ENCODE results near the gene CORIN. TPM values are rescaled to one million over a fixed set of nuclear protein-coding genes. Genes with fewer than 3 reads are reported as not detected.

Gene CORIN
- total and polyA plus RNA-seq, 2 of the 13 experiments (the other 11 are each of a cell fraction or from before 2014, with no cell fraction given), result 0.84 to 1.2 TPM

GRCh38 chr4:47704693-47705325 is 133.1 kb downstream of the CORIN start:
- Histone ChIP-seq H3K4me1 (ENCODE audit: insufficient read depth, low read length) (peaks cover 23% of the 10 kb centered on the region), H3K4me2 (ENCODE audit: low read depth, low read length) (peak overlapping the region; percentile 69), H3K27me3 (ENCODE audit: control insufficient read depth in 1 of 2, insufficient read depth in 2 of 2, low read length in 2 of 2) (peaks cover 0 to 1% of the 10 kb centered on the region in 2 experiments; a peak in 1 of 5 replicates), H4K20me1 (ENCODE audit: insufficient read depth, low read length) (no peaks in the 10 kb centered on the region), H3K4me3 (replicated peaks in 1 of 3; ENCODE audit: insufficient read depth in 1 of 3, low read depth in 2 of 3, low read length in 3 of 3) (peak overlapping the region in 2 of 3 experiments; percentile 13 to 20; a peak in 3 of 6 replicates), H3K27ac (ENCODE audit: extremely low read length, insufficient read depth, low read length) (no peak overlapping the region), H3K9ac (ENCODE audit: insufficient read depth, low read depth, low read length) (peak overlapping the region; percentile 26; the same call in 1 of the 2 replicates), H3K36me3 (replicated peaks in 1 of 2; ENCODE audit: control insufficient read depth in 1 of 2, insufficient read depth in 2 of 2, low read length in 2 of 2) (no peaks in the 10 kb centered on the region), H3K9me3 (ENCODE audit: low read length) (no peaks in the 10 kb centered on the region), H2AFZ (ENCODE audit: low read length) (peak overlapping the region; percentile 29), H3K79me2 (ENCODE audit: insufficient read depth, low read length) (no peaks in the 10 kb centered on the region)
- POLR2A ChIA-PET, result interaction anchor here (1.0 to 1.2 kb wide), 2 partner anchors 10 to 132 kb away, joined by 3 to 12 read pairs; partner anchors contain the start of gene CORIN
- ATAC-seq, result peak; percentile 100
- peak; percentile 58 for DNase-seq (ENCODE audit: low spot score)
- BruUV-seq (replicated peaks), result no TSS peak
- 4% methylated on average over 10 of the region's 11 CpGs for WGBS (ENCODE audit: low lambda C conversion rate)
- peak; percentile 79 for FAIRE-seq
- in situ Hi-C loops (cut with HindIII; ENCODE audit: extremely low pct_ligation_motif_present, low pct_unique_long_range_greater_than_20kb), result loop anchor here (5.0 to 25.0 kb wide), 2 partner anchors 132 to 382 kb away; partner anchors contain the start of gene CORIN
- intact Hi-C loops (cut with micrococcal nuclease; ENCODE audit: unreplicated experiment), result loop anchor here (1.0 to 2.0 kb wide), 4 partner anchors 57 to 228 kb away; no protein-coding TSS in a partner anchor
- CTCF ChIA-PET (ENCODE audit: low intra/inter-chr PET ratio, low total read pairs), result interaction anchor here (1.3 to 3.2 kb wide), 4 partner anchors 131 to 229 kb away, joined by 3 to 39 read pairs (median 16); partner anchors contain the start of gene CORIN
- peak; percentile 47; the same call in 1 of the 2 replicates for TF ChIP-seq ZNF644 (CRISPR knock-in tag; IDR thresholded peaks at IDR 0.05; ENCODE audit: low read depth)
- no peak for TF ChIP-seq HNRNPH1 (optimal IDR thresholded peaks at IDR 0.05; ENCODE audit: low read depth, low read length)
- TF ChIP-seq MLLT10 (CRISPR knock-in tag; IDR thresholded peaks at IDR 0.05), result no peak
- peak; percentile 89 for TF ChIP-seq CTCF (CRISPR knock-in tag; IDR thresholded peaks at IDR 0.05)
- no peak for TF ChIP-seq AHDC1 (CRISPR knock-in tag; IDR thresholded peaks at IDR 0.05; ENCODE audit: borderline replicate concordance)
- TF ChIP-seq POLR2A (IDR thresholded peaks at IDR 0.05; ENCODE audit: insufficient read depth in 1 of 2, low read depth in 2 of 2, low read length in 2 of 2), result no peak
- no peak for TF ChIP-seq ZNF230 (CRISPR knock-in tag; IDR thresholded peaks at IDR 0.05)
- no peak for TF ChIP-seq ZNF251 (CRISPR knock-in tag; IDR thresholded peaks at IDR 0.05)
- TF ChIP-seq SAP130 (CRISPR knock-in tag; IDR thresholded peaks at IDR 0.05; ENCODE audit: low read depth), result no peak
- TF ChIP-seq KLF6 (CRISPR knock-in tag; IDR thresholded peaks at IDR 0.05), result 0 out of 2 replicates have a peak, but pooled peaks have one; percentile 26
- 0 out of 2 replicates have a peak, but pooled peaks have one; percentile 11 for TF ChIP-seq RXRB (CRISPR knock-in tag; IDR thresholded peaks at IDR 0.05; ENCODE audit: borderline replicate concordance)
- TF ChIP-seq STAG1 (CRISPR knock-in tag; IDR thresholded peaks at IDR 0.05), result peak; percentile 86
- no peak for TF ChIP-seq SRSF1 (optimal IDR thresholded peaks at IDR 0.05; ENCODE audit: low read depth, low read length)
- no peak for TF ChIP-seq SNRNP70 (IDR thresholded peaks at IDR 0.05; ENCODE audit: low read depth, low read length)
- peak; percentile 36 for TF ChIP-seq TEAD3 (CRISPR knock-in tag; optimal IDR thresholded peaks at IDR 0.05; ENCODE audit: borderline replicate concordance)
- TF ChIP-seq GABPB1 (CRISPR knock-in tag; IDR thresholded peaks at IDR 0.05), result no peak
- peak; percentile 59; the same call in 1 of the 2 replicates for TF ChIP-seq BHLHE40 (IDR thresholded peaks at IDR 0.05; ENCODE audit: low read length)
- TF ChIP-seq RAD21 (CRISPR knock-in tag; IDR thresholded peaks at IDR 0.05), result peak; percentile 72
- peak; percentile 48; the same call in 1 of the 2 replicates for TF ChIP-seq CBX5 (CRISPR knock-in tag; IDR thresholded peaks at IDR 0.05; ENCODE audit: borderline replicate concordance)

Data from HepG2 (cell line).